Type B pancreatic cell (in vitro differentiated cells): ENCODE data around the gene KHK. TPM values are rescaled to one million over a fixed set of nuclear protein-coding genes. Genes with fewer than 3 reads are reported as not detected.

Experiments used
- DNase-seq: peaks from one replicate; pipeline ENCODE4 v3.0.0; 2021; ENCODE audit warnings: mixed read lengths; ENCODE audit not compliant: unreplicated experiment; ENCODE audit errors: extremely low spot score
- H3K27ac Mint-ChIP-seq: 2 replicates; pipeline ENCODE4 v1.8.0; 2021; ENCODE audit warnings: mild to moderate bottlenecking, mixed read lengths
- H3K27me3 Mint-ChIP-seq: 2 replicates; pipeline ENCODE4 v1.8.0; 2021; ENCODE audit warnings: mixed read lengths
- H3K36me3 Mint-ChIP-seq: 2 replicates; pipeline ENCODE4 v1.8.0; 2021; ENCODE audit warnings: mixed read lengths
- H3K4me1 Mint-ChIP-seq: one replicate; pipeline ENCODE4 v1.8.0; 2021; ENCODE audit warnings: mixed read lengths; ENCODE audit not compliant: unreplicated experiment
- H3K4me3 Mint-ChIP-seq: 2 replicates; pipeline ENCODE4 v1.8.0; 2021; ENCODE audit warnings: mild to moderate bottlenecking, mixed read lengths
- H3K9me3 Mint-ChIP-seq: 2 replicates; pipeline ENCODE4 v1.8.0; 2021; ENCODE audit warnings: mixed read lengths
- CTCF ChIP-seq: fragments of 200-600 bp; sonication (generic); conservative IDR thresholded peaks from 2 replicates; pipeline ENCODE4 v1.5.0; 2021; ENCODE audit warnings: antibody characterized with exemption, mild to moderate bottlenecking
- total RNA-seq: library from RNA; stranded (reverse); gene quantifications from 2 replicates; pipeline ENCODE4 v1.2.1, GENCODE V29; 2021; ENCODE audit warnings: low replicate concordance

Gene KHK
- total RNA-seq, 1 donor from 2014 or later: 14.7 TPM

DNA sequence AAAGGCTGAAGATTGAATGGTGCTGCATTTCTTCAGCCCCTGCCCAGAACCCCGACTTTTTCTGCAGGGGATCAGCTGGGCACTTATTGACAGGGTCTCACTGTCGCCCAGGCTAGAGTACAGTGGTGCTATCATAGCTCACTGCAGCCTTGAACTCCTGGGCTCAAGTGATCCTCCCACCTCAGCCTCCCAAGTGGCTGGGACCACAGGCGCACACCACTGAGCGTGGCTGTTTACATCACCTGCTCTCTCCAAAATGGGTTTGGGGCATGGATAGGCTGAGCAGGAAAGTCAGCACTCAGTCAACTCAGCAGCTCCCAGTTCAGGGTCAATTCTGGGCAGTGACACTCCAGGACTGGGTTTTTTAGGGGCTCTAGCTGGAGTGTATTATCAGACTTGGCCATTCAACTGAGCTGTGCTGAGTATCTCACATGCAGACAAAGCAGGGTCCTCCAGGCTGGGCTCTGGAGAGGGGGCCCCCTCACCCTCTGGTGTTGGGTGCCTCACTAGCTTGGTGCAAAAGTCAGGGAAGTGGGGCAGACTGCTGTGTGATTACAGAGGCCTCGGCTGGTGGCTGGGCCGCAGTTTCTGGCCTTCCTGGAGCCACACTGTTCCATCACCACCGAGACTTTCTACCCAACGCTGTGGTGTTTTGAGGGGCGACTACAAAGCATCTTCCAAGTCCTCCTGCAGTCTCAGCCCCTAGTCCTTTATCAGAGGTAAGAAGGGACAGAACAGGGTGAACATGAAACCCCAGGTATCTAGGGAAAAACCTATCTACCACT, 41.5 kb downstream of the KHK start:
- Mint-ChIP-seq H3K27ac (no peak overlapping the region), H3K36me3 (peaks cover 8% of the 10 kb centered on the region), H3K4me1 (peaks cover 11% of the 10 kb centered on the region), H3K9me3 (no peaks in the 10 kb centered on the region), H3K27me3 (peaks cover 13% of the 10 kb centered on the region), H3K4me3 (no peak overlapping the region)
- no peak for DNase-seq
- no peak for TF ChIP-seq CTCF

DNA sequence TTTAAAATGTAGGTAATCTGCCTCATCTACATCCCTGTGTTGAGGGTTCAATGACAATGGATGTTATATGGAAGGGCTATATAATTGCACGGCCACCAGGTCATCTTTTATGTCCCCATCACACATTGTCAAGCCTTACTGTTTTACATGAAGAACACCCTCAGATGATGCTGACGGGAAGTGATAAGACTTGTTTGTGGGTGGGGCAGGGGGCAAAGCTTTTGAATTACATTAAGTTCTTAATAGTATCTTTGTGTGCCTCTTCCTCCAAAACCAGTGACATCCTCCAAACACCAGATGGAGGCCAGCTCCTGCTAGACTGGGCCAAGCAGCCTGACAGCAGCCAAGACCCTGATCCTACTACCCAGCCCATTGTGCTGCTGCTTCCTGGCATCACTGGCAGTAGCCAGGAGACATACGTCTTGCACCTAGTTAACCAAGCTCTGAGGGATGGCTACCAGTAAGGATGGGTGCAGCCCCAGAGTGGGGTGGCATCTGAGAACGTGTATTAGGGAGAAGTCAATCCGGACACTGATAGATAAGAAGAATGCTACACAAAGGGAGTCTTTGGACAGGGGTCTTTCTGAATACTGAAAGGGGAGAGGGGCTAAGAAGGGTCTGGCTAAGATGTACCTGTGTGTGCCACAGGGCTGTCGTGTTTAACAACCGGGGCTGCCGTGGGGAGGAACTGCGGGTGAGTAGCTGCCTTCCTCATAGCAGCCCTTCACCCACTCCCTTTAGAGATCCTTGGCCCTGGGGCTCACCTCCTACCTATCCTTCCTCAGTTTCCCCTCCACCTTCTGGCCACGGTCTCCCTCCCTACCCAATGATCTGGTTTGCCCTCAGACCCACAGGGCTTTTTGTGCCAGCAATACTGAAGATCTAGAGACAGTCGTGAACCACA, 42.3 kb downstream of the KHK start:
- H3K4me3 Mint-ChIP-seq: peak overlapping the region; percentile 43
- peaks cover 8% of the 10 kb centered on the region for H3K36me3 Mint-ChIP-seq
- no peak for TF ChIP-seq CTCF
- no peaks in the 10 kb centered on the region for H3K9me3 Mint-ChIP-seq
- H3K4me1 Mint-ChIP-seq: peaks cover 16% of the 10 kb centered on the region
- no peak for DNase-seq
- H3K27me3 Mint-ChIP-seq: peaks cover 9% of the 10 kb centered on the region
- H3K27ac Mint-ChIP-seq: no peak overlapping the region

GRCh38 chr2:27130396-27130795, 43.8 kb downstream of the KHK start:
- Mint-ChIP-seq H3K36me3 (peaks cover 8% of the 10 kb centered on the region), H3K9me3 (no peaks in the 10 kb centered on the region), H3K4me1 (peaks cover 16% of the 10 kb centered on the region), H3K4me3 (no peak overlapping the region), H3K27ac (no peak overlapping the region), H3K27me3 (peaks cover 6% of the 10 kb centered on the region)
- no peak for TF ChIP-seq CTCF
- DNase-seq: no peak

GRCh38 chr2:27131429-27131828, 44.9 kb downstream of the KHK start:
- Mint-ChIP-seq H3K4me1 (peaks cover 12% of the 10 kb centered on the region), H3K27ac (no peak overlapping the region)

More at GRCh38 chr2:27131429-27131828, 44.9 kb downstream of the KHK start:
- Mint-ChIP-seq H3K4me3 (peak overlapping the region; percentile 63), H3K9me3 (no peaks in the 10 kb centered on the region), H3K36me3 (peaks cover 8% of the 10 kb centered on the region), H3K27me3 (peaks cover 1% of the 10 kb centered on the region)
- no peak for TF ChIP-seq CTCF
- no peak for DNase-seq
